B cell (primary cell): Measurements from ENCODE around the gene RFTN2. TPM values are rescaled to one million over a fixed set of nuclear protein-coding genes. Genes with fewer than 3 reads are reported as not detected.
"Not testable (repeated sequence)": the region's sequence is repeated elsewhere in the genome, so short reads cannot be mapped to it uniquely, and the experiment has no call there.

Experiments
- ATAC-seq: fragments of 200-7000 bp; cut with Tn5 transposase; one replicate; pipeline ENCODE4 v1.10.0; 2021; ENCODE audit warnings: low read depth, mild to moderate bottlenecking, moderate number of reproducible peaks, moderate library complexity
- CTCF ChIA-PET: fragments of 350-600 bp; sonication (Branson Sonifier 250); formaldehyde crosslinking; loops from one replicate; lab custom pipeline; 2021; ENCODE audit warnings: antibody characterized with exemption, inconsistent platforms; lab: Charles Lee
- POLR2A ChIA-PET: fragments of 350-600 bp; sonication (Branson Sonifier 250); formaldehyde crosslinking; loops from one replicate; lab custom pipeline; 2021; ENCODE audit warnings: antibody characterized with exemption; lab: Charles Lee
- DNase-seq: peaks from one replicate; pipeline ENCODE4 v3.0.0; 2013
- H2AFZ ChIP-seq: 2 replicates; pipeline ENCODE4 v1.6.1; 2012; ENCODE audit warnings: mild to moderate bottlenecking, low read depth, low read length; ENCODE audit not compliant: insufficient read depth, poor library complexity, severe bottlenecking
- H3K27ac ChIP-seq, 2 donors: 1 replicate in 1 of 2; 2 replicates in 1 of 2; pipeline ENCODE4 v1.5.1; 2012 to 2013; ENCODE audit warnings: low read length in 2 of 2, mild to moderate bottlenecking in 2 of 2, moderate library complexity in 1 of 2
- H3K27me3 ChIP-seq, 4 experiments: fragments of 200-600 bp in 1 of 4; sonication (generic) in 1 of 4; replicated peaks in 1 of 4; 1 replicate in 2 of 4; 2 replicates in 2 of 4; pipeline versions ENCODE4 v1.6.1 to v1.7.0; 2013 to 2016; ENCODE audit warnings: low read length in 3 of 4, mild to moderate bottlenecking in 2 of 4, mixed read lengths in 1 of 4, moderate library complexity in 1 of 4; ENCODE audit not compliant: insufficient read depth in 4 of 4, control insufficient read depth in 3 of 4; ENCODE audit errors: control extremely low read depth in 1 of 4
- H3K36me3 ChIP-seq, 2 experiments: replicated peaks in 1 of 2; 1 replicate in 1 of 2; 2 replicates in 1 of 2; pipeline versions ENCODE4 v1.6.1 to v1.7.1; 2013; ENCODE audit warnings: low read length in 1 of 2; ENCODE audit not compliant: insufficient read depth in 2 of 2, control insufficient read depth in 1 of 2; ENCODE audit errors: control extremely low read depth in 1 of 2, extremely low read depth in 1 of 2
- H3K4me1 ChIP-seq, 2 donors: fragments of 200-600 bp in 1 of 2; sonication (generic) in 1 of 2; 1 replicate in 1 of 2; 2 replicates in 1 of 2; pipeline versions ENCODE4 v1.5.1 to v1.6.1; 2013 to 2017; ENCODE audit warnings: low read length in 2 of 2; ENCODE audit not compliant: control insufficient read depth in 2 of 2, insufficient read depth in 2 of 2
- H3K4me2 ChIP-seq: replicated peaks from 2 replicates; pipeline ENCODE3; 2012; ENCODE audit warnings: mild to moderate bottlenecking, low read depth, low read length; ENCODE audit not compliant: poor library complexity, severe bottlenecking
- H3K4me3 ChIP-seq, 5 experiments: fragments of 200-600 bp in 1 of 5; sonication (generic) in 1 of 5; 1 replicate in 3 of 5; 2 replicates in 2 of 5; pipeline versions ENCODE4 v1.5.1 to v1.7.0; 2011 to 2016; ENCODE audit warnings: low read length in 4 of 5, mild to moderate bottlenecking in 4 of 5, low read depth in 2 of 5, control low read depth in 1 of 5, moderate library complexity in 1 of 5; ENCODE audit not compliant: insufficient read depth in 1 of 5; ENCODE audit errors: control extremely low read depth in 1 of 5, extremely low read depth in 1 of 5
- H3K79me2 ChIP-seq: fragments of 200-600 bp; sonication (generic); one replicate; pipeline ENCODE4 v1.6.0; 2016; ENCODE audit warnings: low read length; ENCODE audit not compliant: control insufficient read depth, insufficient read depth
- H3K9ac ChIP-seq: fragments of 200-600 bp; sonication (generic); 2 replicates; pipeline ENCODE4 v1.6.1; 2017; ENCODE audit warnings: mild to moderate bottlenecking, low read length, moderate library complexity
- H3K9me3 ChIP-seq, 3 donors: one replicate each; pipeline versions ENCODE4 v1.6.1 to v1.7.1; 2013; ENCODE audit warnings: low read length in 2 of 3; ENCODE audit not compliant: control insufficient read depth in 2 of 3, insufficient read depth in 1 of 3; ENCODE audit errors: control extremely low read depth in 1 of 3
- H4K20me1 ChIP-seq: 2 replicates; pipeline ENCODE4 v1.6.0; 2012; ENCODE audit warnings: mild to moderate bottlenecking, low read length; ENCODE audit not compliant: insufficient read depth, control insufficient read depth, poor library complexity, severe bottlenecking
- H3K27ac Mint-ChIP-seq: one replicate; pipeline ENCODE4 v1.8.0; 2021; ENCODE audit warnings: mixed read lengths
- H3K27me3 Mint-ChIP-seq: one replicate; pipeline ENCODE4 v1.8.0; 2021; ENCODE audit warnings: mixed read lengths
- H3K4me1 Mint-ChIP-seq: one replicate; pipeline ENCODE4 v1.8.0; 2021; ENCODE audit warnings: mixed read lengths
- H3K4me3 Mint-ChIP-seq: one replicate; pipeline ENCODE4 v1.8.0; 2021; ENCODE audit warnings: mixed read lengths
- H3K9me3 Mint-ChIP-seq: one replicate; pipeline ENCODE4 v1.8.0; 2022; ENCODE audit warnings: mixed read lengths; ENCODE audit not compliant: insufficient read depth
- EZH2 ChIP-seq: IDR thresholded peaks from 2 replicates; pipeline ENCODE4 v1.6.1; 2012; ENCODE audit warnings: borderline replicate concordance, low read depth, mild to moderate bottlenecking, moderate library complexity, low read length; ENCODE audit not compliant: insufficient read depth, poor library complexity, severe bottlenecking
- WGBS: methylation state at CpG from one replicate; pipeline ENCODE4 v1.1.5; 2013; ENCODE audit warnings: missing lambda C conversion rate; ENCODE audit not compliant: insufficient coverage; 5-methylcytosine and 5-hydroxymethylcytosine counted together
- intact Hi-C: fragments of 100-400 bp; cut with micrococcal nuclease; formaldehyde crosslinking; loops from one replicate; pipeline ENCODE4 v1.10.0; 2022
- polyA plus RNA-seq: library from polyadenylated mRNA; depleted of rRNA; stranded (reverse); fragments of >200 nt; gene quantifications from 2 replicates; pipeline ENCODE4 v1.2.3, GENCODE V29; 2012
- total RNA-seq, 2 donors: library from RNA; stranded (reverse); fragments of 120-200 nt in 1 of 2; gene quantifications; 1 replicate in 1 of 2; 2 replicates in 1 of 2; pipeline versions ENCODE4 v1.2.3 to v1.2.4, GENCODE V29; 2013 to 2022
- TF ChIP-seq, protein P1 (sequence below): fragments of 200-600 bp; IDR thresholded peaks from one replicate; pipeline ENCODE4 v1.8.0; 2022; ENCODE audit warnings: antibody characterized with exemption, mild to moderate bottlenecking

Gene RFTN2
- total and polyA plus RNA-seq, 2 donors (not counting 1 experiment from before 2014, with no cell fraction given), result not detected

GRCh38 chr2:197641666-197642065, 33.7 kb downstream of the RFTN2 start:
- H3K4me3 ChIP-seq, result no peak overlapping the region
- H3K27ac ChIP-seq, result no peak overlapping the region
- H3K79me2 ChIP-seq, result no peaks in the 10 kb centered on the region
- ChIA-PET POLR2A (no interaction called here), CTCF (no interaction called here)
- intact Hi-C loops, result no loop called here
- H3K4me2 ChIP-seq, result no peak overlapping the region
- H3K4me1 ChIP-seq, result no peaks in the 10 kb centered on the region
- no peak overlapping the region for H3K9ac ChIP-seq
- Mint-ChIP-seq H3K4me1 (no peaks in the 10 kb centered on the region), H3K27ac (no peak overlapping the region), H3K27me3 (peaks cover 29% of the 10 kb centered on the region), H3K4me3 (no peak overlapping the region), H3K9me3 (no peaks in the 10 kb centered on the region)
- H4K20me1 ChIP-seq, result no peaks in the 10 kb centered on the region
- H3K36me3 ChIP-seq, result no peaks in the 10 kb centered on the region
- H3K27me3 ChIP-seq, result peaks cover 0 to 3% (median 1%) of the 10 kb centered on the region in 4 experiments
- TF ChIP-seq, protein P1, sequence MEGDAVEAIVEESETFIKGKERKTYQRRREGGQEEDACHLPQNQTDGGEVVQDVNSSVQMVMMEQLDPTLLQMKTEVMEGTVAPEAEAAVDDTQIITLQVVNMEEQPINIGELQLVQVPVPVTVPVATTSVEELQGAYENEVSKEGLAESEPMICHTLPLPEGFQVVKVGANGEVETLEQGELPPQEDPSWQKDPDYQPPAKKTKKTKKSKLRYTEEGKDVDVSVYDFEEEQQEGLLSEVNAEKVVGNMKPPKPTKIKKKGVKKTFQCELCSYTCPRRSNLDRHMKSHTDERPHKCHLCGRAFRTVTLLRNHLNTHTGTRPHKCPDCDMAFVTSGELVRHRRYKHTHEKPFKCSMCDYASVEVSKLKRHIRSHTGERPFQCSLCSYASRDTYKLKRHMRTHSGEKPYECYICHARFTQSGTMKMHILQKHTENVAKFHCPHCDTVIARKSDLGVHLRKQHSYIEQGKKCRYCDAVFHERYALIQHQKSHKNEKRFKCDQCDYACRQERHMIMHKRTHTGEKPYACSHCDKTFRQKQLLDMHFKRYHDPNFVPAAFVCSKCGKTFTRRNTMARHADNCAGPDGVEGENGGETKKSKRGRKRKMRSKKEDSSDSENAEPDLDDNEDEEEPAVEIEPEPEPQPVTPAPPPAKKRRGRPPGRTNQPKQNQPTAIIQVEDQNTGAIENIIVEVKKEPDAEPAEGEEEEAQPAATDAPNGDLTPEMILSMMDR, result no peak
- no peak for TF ChIP-seq EZH2
- H3K9me3 ChIP-seq, result no peaks in the 10 kb centered on the region
- no CpG with 5 or more reads among the region's 3 CpGs for WGBS
- ATAC-seq (no peak), DNase-seq (no peak)
- H2AFZ ChIP-seq, result no peak overlapping the region

- Mint-ChIP-seq H3K27me3 (peaks cover 22% of the 10 kb centered on the region), H3K4me3 (peak overlapping the region; percentile 6)
- H2AFZ ChIP-seq, H3K4me1 Mint-ChIP-seq, ATAC-seq, H3K36me3 ChIP-seq, H3K27ac ChIP-seq, H3K9me3 Mint-ChIP-seq, H4K20me1 ChIP-seq, H3K4me3 ChIP-seq, H3K9ac ChIP-seq, H3K27me3 ChIP-seq, H3K4me1 ChIP-seq, H3K4me2 ChIP-seq, DNase-seq, H3K9me3 ChIP-seq, intact Hi-C loops, POLR2A ChIA-PET, H3K27ac Mint-ChIP-seq, CTCF ChIA-PET, H3K79me2 ChIP-seq: not testable (repeated sequence)
- 100% methylated on average over 9 of the region's 19 CpGs for WGBS
Measured at GRCh38 chr2:197640571-197641122, 34.7 kb downstream of the RFTN2 start.
